Adrenal gland (tissue), 12 donors: Measurements from ENCODE around the gene SSH2. TPM values are rescaled to one million over a fixed set of nuclear protein-coding genes. Genes with fewer than 3 reads are reported as not detected.
"Not testable (repeated sequence)": the region's sequence is repeated elsewhere in the genome, so short reads cannot be mapped to it uniquely, and the experiment has no call there.

ENCODE experiments used
- DNase-seq, 7 donors: peaks; one replicate each; pipeline ENCODE4 v3.0.0-alpha.2; 2019 to 2020
- H3K27ac ChIP-seq, 5 donors: fragments of 200-600 bp; sonication (generic) in 4 of 5; 1 replicate in 3 of 5; 2 replicates in 2 of 5; pipeline versions ENCODE4 v1.5.1 to v1.8.0; 2016 to 2020; ENCODE audit warnings: mild to moderate bottlenecking in 1 of 5
- H3K27me3 ChIP-seq: fragments of 200-600 bp; 2 replicates; pipeline ENCODE4 v1.8.0; 2021
- H3K36me3 ChIP-seq, 2 donors: fragments of 200-600 bp; replicated peaks in 1 of 2; 1 replicate in 1 of 2; 2 replicates in 1 of 2; pipeline versions ENCODE4 v1.5.1 to v1.8.0; 2018 to 2022
- H3K4me1 ChIP-seq, 2 donors: fragments of 200-600 bp; replicated peaks in 1 of 2; 1 replicate in 1 of 2; 2 replicates in 1 of 2; pipeline versions ENCODE4 v1.5.1 to v1.8.0; 2018 to 2021
- H3K4me3 ChIP-seq, 4 donors: fragments of 200-600 bp; sonication (generic) in 3 of 4; one replicate each; pipeline ENCODE4 v1.5.1; 2016 to 2018
- H3K9me3 ChIP-seq, 3 donors: fragments of 200-600 bp; sonication (generic) in 1 of 3; replicated peaks in 1 of 3; 1 replicate in 2 of 3; 2 replicates in 1 of 3; pipeline versions ENCODE4 v1.5.1 to v1.8.0; 2016 to 2021
- CTCF ChIP-seq, 6 experiments: fragments of 450-650 bp in 4 of 6; fragments of 200-600 bp in 2 of 6; sonication (generic) in 1 of 6; IDR thresholded peaks; 1 replicate in 5 of 6; 2 replicates in 1 of 6; pipeline versions ENCODE4 v1.5.1 to v1.8.0; 2016 to 2021; ENCODE audit warnings: antibody characterized with exemption in 6 of 6, mild to moderate bottlenecking in 2 of 6, moderate library complexity in 1 of 6
- POLR2A ChIP-seq, 2 donors: fragments of 450-650 bp; IDR thresholded peaks; one replicate each; pipeline ENCODE4 v1.6.1; 2017; ENCODE audit warnings: antibody characterized with exemption in 2 of 2, mild to moderate bottlenecking in 2 of 2, moderate library complexity in 1 of 2
- WGBS, 4 donors: extraction: QIAGEN DNeasy Blood & Tissue Kit in 2 of 4; methylation state at CpG; one replicate each; pipeline versions ENCODE4 v1.1.5 to v1.1.7; 2013 to 2017; 5-methylcytosine and 5-hydroxymethylcytosine counted together
- intact Hi-C, 2 donors: fragments of 100-400 bp; cut with DNase I; formaldehyde crosslinking; loops; one replicate each; pipeline versions ENCODE4 v1.14.1 to v1.15.0; 2022 to 2023
- polyA plus RNA-seq, 3 donors: library from polyadenylated mRNA; stranded (reverse); fragments of 200-250 nt in 2 of 3; fragments of 350-450 nt in 1 of 3; fragmentation: Illumina TruSeq in 1 of 3; extraction: RNeasy Lipid Tissue Mini Kit (QIAGEN cat#74804) in 1 of 3; gene quantifications; one replicate each; pipeline ENCODE4 v1.2.3, GENCODE V29; 2013 to 2014
- total RNA-seq, 9 donors: library from RNA; depleted of rRNA in 4 of 9; stranded (reverse); fragments of >200 nt in 4 of 9; fragments of 120-200 nt in 1 of 9; fragmentation: NEBNext Ultra II Directional in 1 of 9; extraction: Animal tissue kit (Norgen Biotek cat#: 25700) in 1 of 9; gene quantifications; one replicate each; pipeline versions ENCODE4 v1.1.0 to v1.2.4, GENCODE V29; 2013 to 2023
- donor health status: healthy with polysubstance abuse.
- donor health status: Bipolar disorder and iron deficiency.
- donor health status: DM: yes; HTN: yes; CAD: no.
- donor health status: DM: no; HTN: no; CAD: no.
- donor health status: DM: no; HTN: no; CAD: no.
- donor health status: DM: yes; HTN: yes; CAD: no.

The SSH2 gene
- total and polyA plus RNA-seq, 12 donors: 7.6 to 35.8 (median 20.8) TPM

- intact Hi-C loops: no loop called here
- DNase-seq: no peak
- no peak overlapping the region for H3K4me3 ChIP-seq
- H3K36me3 ChIP-seq: no peaks in the 10 kb centered on the region
- no peaks in the 10 kb centered on the region for H3K9me3 ChIP-seq
- peaks cover 0 to 6% of the 10 kb centered on the region in 2 donors for H3K4me1 ChIP-seq
- no peaks in the 10 kb centered on the region for H3K27me3 ChIP-seq
- TF ChIP-seq CTCF (IDR thresholded peaks at IDR 0.05) (no peak), POLR2A (IDR thresholded peaks at IDR 0.05) (no peak)
- no peak overlapping the region for H3K27ac ChIP-seq
Measured at GRCh38 chr17:29857823-29858222, 72.2 kb downstream of the SSH2 start.

GRCh38 chr17:29857105-29857504 is 72.9 kb downstream of the SSH2 start:
- H3K4me1 ChIP-seq, H3K27ac ChIP-seq, H3K36me3 ChIP-seq, H3K27me3 ChIP-seq, H3K9me3 ChIP-seq, DNase-seq, H3K4me3 ChIP-seq, intact Hi-C loops: not testable (repeated sequence)
- 94 to 97% (median 95%) methylated on average over 4 of the region's 4 CpGs for WGBS, 4 donors

- H3K4me1 ChIP-seq: peaks cover 0 to 6% of the 10 kb centered on the region in 2 donors
- no peaks in the 10 kb centered on the region for H3K36me3 ChIP-seq
- H3K9me3 ChIP-seq: no peaks in the 10 kb centered on the region
- intact Hi-C loops: no loop called here
- H3K4me3 ChIP-seq: no peak overlapping the region
- no peak for DNase-seq
- TF ChIP-seq CTCF (IDR thresholded peaks at IDR 0.05) (no peak), POLR2A (IDR thresholded peaks at IDR 0.05) (no peak)
- peak overlapping the region in 1 of 5 donors; percentile 14 for H3K27ac ChIP-seq
- no peaks in the 10 kb centered on the region for H3K27me3 ChIP-seq
- WGBS, 4 donors: 22 to 36% (median 29%) methylated on average over 1 of the region's 1 CpG
Measured at GRCh38 chr17:29855686-29856085, 74.3 kb downstream of the SSH2 start.

GRCh38 chr17:29848737-29849136 is 81.3 kb downstream of the SSH2 start:
- no peak for TF ChIP-seq POLR2A (IDR thresholded peaks at IDR 0.05)
- TF ChIP-seq CTCF (IDR thresholded peaks at IDR 0.05): no peak
- no peak overlapping the region for H3K27ac ChIP-seq
- no peak overlapping the region for H3K4me3 ChIP-seq
- H3K27me3 ChIP-seq: no peaks in the 10 kb centered on the region
- H3K9me3 ChIP-seq: no peaks in the 10 kb centered on the region
- intact Hi-C loops: no loop called here
- WGBS, 4 donors: 85 to 96% (median 94%) methylated on average over 3 of the region's 3 CpGs
- no peaks in the 10 kb centered on the region for H3K36me3 ChIP-seq
- H3K4me1 ChIP-seq: no peaks in the 10 kb centered on the region
- no peak for DNase-seq

- no peak for TF ChIP-seq CTCF (IDR thresholded peaks at IDR 0.05)
- no peak for TF ChIP-seq POLR2A (IDR thresholded peaks at IDR 0.05)
- WGBS, 4 donors: 89 to 95% (median 90%) methylated on average over 3 of the region's 3 CpGs
- intact Hi-C loops: no loop called here
- DNase-seq: no peak
- no peaks in the 10 kb centered on the region for H3K27me3 ChIP-seq
- no peaks in the 10 kb centered on the region for H3K4me1 ChIP-seq
- no peak overlapping the region for H3K4me3 ChIP-seq
- no peaks in the 10 kb centered on the region for H3K9me3 ChIP-seq
- no peak overlapping the region for H3K27ac ChIP-seq
- no peaks in the 10 kb centered on the region for H3K36me3 ChIP-seq
Measured at GRCh38 chr17:29847527-29848400, 82.3 kb downstream of the SSH2 start.
